Activated naive CD4-positive, alpha-beta T cell treated with anti-CD3 and anti-CD28 coated beads, Interleukin-2, amount 10 ng/mL, durations not matched to agents 5 hours and 36 hours (primary cell): ENCODE results near the gene POC1A. TPM values are rescaled to one million over a fixed set of nuclear protein-coding genes. Genes with fewer than 3 reads are reported as not detected.

Experiments
- total RNA-seq, 2 experiments: library from RNA; stranded (reverse); gene quantifications; one replicate each; pipeline ENCODE4 v1.2.3, GENCODE V29; 2021

POC1A gene
- total RNA-seq, result 10 to 100 TPM; 19.1 to 20.2 TPM

DNA sequence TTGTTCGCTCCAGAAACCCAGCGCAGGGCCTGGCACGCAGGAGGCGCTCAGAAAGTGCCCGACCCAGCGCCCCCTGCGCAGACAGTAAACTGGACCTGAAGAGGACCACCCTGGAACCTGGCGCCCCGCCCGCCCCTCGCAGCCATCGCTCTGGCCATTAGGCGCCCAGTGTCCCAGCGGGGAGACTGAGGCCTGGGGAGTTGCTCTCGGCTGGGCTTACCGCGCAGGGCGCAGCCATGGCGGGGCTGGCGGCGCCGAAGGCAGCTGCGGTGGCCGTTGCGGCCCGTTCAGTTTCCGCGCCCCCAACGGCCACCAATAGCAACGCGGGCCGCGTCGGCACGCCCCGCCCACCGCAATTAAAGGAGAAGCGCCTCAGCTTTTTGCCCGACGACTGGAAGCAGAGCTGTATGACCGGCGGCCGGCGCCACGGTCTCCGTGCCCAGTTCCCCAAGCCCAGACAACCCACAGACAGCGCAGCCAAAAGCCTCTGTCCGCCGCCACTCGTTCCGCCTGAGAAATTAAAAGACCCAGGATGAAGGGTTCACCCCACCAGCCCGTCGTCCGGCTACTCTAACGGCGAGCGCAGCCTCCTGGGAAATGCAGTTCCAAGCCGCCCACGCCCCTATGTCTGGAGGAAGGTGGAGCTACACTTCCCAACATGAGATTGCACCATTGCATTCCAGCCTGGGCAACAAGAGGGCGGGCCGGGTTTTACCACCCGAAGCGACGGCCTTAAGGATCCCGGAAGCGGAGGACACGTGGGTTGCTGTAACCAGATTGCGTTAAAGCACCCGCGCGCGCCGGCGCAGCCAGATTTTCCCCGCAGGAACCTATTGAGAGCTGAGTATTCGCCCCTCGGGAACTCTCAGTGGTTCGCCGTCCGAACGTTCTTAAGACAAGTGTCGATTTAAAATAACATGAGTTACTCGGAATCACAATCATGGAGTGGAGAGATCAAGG is at the start of gene POC1A:
Gene POC1A (minus strand): TSS at position 289 of the 960 bp plus-strand sequence. CDS start 51 bp downstream, at position 238.

DNA sequence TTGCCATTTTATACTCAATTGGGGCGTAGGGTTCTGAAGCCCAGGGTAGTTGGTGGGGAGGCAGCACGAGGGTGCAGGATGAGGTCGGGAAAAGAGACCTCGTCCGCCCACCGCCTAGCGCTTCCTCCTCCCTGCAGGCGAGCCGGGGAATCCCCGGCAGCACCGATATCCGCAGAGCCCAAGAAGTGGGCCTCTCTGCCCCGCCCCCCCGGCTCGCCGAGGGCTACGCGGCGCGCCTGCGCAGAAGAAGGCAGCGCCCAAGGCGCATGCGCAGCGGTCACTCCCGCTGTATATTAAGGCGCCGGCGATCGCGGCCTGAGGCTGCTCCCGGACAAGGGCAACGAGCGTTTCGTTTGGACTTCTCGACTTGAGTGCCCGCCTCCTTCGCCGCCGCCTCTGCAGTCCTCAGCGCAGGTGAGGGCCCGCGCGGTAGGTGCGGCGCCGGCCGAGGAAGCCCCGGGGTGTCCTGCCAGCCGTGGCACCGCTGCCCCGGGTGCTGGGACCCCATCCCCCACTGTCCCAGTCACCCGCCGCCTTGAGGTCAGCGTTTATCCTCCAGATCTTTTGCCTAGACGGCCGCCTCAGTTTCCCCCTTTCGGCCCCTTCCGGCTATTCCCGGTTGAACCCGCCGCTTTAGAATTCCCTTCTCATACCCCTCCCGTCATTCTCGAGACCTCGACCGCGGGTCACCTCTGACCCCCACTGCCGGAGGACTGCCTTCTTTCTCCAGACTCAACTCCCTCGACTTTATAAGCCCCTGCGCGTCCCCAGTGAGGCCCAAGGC is 43.8 kb upstream of the POC1A start, which contains the start of gene ALAS1:
Gene ALAS1 (plus strand): TSS at position 319 of the 784 bp plus-strand sequence. CDS start 1,082 bp downstream, outside the sequence.

DNA sequence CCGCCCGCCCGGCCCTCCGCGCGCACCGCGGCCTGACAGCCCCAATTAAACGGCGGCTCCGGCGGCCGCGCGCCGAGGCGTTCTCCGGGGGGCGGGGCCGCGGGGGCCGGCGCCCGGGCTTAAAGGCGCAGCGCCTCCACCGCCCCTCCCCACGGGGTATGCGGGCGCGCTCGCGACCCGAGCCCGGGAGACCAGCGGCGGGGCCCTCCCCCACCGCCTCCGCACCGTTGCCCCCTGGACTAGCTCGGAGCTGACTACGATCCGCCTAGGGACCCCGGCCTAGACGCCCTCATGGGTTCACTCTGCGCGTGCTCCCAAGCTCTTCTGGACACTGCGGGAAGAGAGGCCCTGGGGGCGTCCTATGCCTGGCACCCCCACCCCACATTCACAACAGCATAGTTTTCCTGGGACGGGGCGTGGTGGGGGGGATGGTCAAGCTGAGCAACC is 97.7 kb downstream of the POC1A start, which contains the start of gene DUSP7:
Gene DUSP7 (minus strand): TSS at position 51 of the 447 bp plus-strand sequence. CDS start 205 bp downstream, outside the sequence.

Other genes with a start within 250 kb of the POC1A start
- 10 to 100 TPM; 18.8 to 19.4 TPM for gene RRP9, start 212.5 kb downstream of the POC1A start, total RNA-seq
- 10 to 100 TPM; 22.1 to 23.2 TPM for gene PARP3, start 212.1 kb downstream of the POC1A start, total RNA-seq
- not detected for gene GPR62, start 199.0 kb downstream of the POC1A start, total RNA-seq
- gene PCBP4, start 187.0 kb downstream of the POC1A start, total RNA-seq, result 10 to 100 TPM; 23.5 to 25.3 TPM
- 10 to 100 TPM; 65.8 to 68.9 TPM for gene ABHD14B, start 180.4 kb downstream of the POC1A start, total RNA-seq
- 10 to 100 TPM; 13.2 to 14.1 TPM for gene ABHD14A, start 179.4 kb downstream of the POC1A start, total RNA-seq
- gene ACY1, start 170.9 kb downstream of the POC1A start, total RNA-seq, result 10 to 100 TPM; 27.8 to 28.8 TPM
- gene RPL29, start 158.5 kb downstream of the POC1A start, total RNA-seq, result 1,000 to 10,000 TPM; 1,560 to 1,569 TPM
- gene DUSP7, start 97.9 kb downstream of the POC1A start, total RNA-seq, result 10 to 100 TPM; 43.2 to 44.0 TPM
- gene ALAS1, start 43.7 kb upstream of the POC1A start, total RNA-seq, result 10 to 100 TPM; 43.4 to 45.6 TPM
- gene TLR9, start 71.2 kb upstream of the POC1A start, total RNA-seq, result under 1 TPM; 0.14 to 0.45 TPM
- gene TWF2, start 84.7 kb upstream of the POC1A start, total RNA-seq, result 100 to 1,000 TPM; 116 to 131 TPM
- gene PPM1M, start 91.3 kb upstream of the POC1A start, total RNA-seq, result 100 to 1,000 TPM; 104 to 109 TPM
- gene WDR82, start 124.2 kb upstream of the POC1A start, total RNA-seq, result 100 to 1,000 TPM; 139 to 141 TPM
- 10 to 100 TPM; 35.3 TPM for gene GLYCTK, start 133.4 kb upstream of the POC1A start, total RNA-seq
- 10 to 100 TPM; 26.3 to 27.1 TPM for gene DNAH1, start 161.9 kb upstream of the POC1A start, total RNA-seq